Nephron progenitor cell (in vitro differentiated cells): ENCODE measurements around the gene CC2D1A.

Experiments
- DNase-seq: peaks from one replicate; pipeline ENCODE4 v3.0.0; 2021
- H3K27ac Mint-ChIP-seq: 2 replicates; pipeline ENCODE4 v1.8.0; 2021; ENCODE audit warnings: mild to moderate bottlenecking, moderate library complexity, mixed read lengths
- H3K27me3 Mint-ChIP-seq: 2 replicates; pipeline ENCODE4 v1.8.0; 2021; ENCODE audit warnings: mild to moderate bottlenecking, low read depth, mixed read lengths; ENCODE audit not compliant: poor library complexity
- H3K36me3 Mint-ChIP-seq: 2 replicates; pipeline ENCODE4 v1.8.0; 2021; ENCODE audit warnings: low read depth, mixed read lengths
- H3K4me1 Mint-ChIP-seq: 2 replicates; pipeline ENCODE4 v1.8.0; 2021; ENCODE audit warnings: mixed read lengths
- H3K4me3 Mint-ChIP-seq: 2 replicates; pipeline ENCODE4 v1.8.0; 2021; ENCODE audit warnings: mild to moderate bottlenecking, moderate library complexity, mixed read lengths
- H3K9me3 Mint-ChIP-seq: 2 replicates; pipeline ENCODE4 v1.8.0; 2021; ENCODE audit warnings: mild to moderate bottlenecking, moderate library complexity, mixed read lengths
- TF ChIP-seq, protein P1 (sequence below): fragments of 200-600 bp; sonication (generic); IDR thresholded peaks from 2 replicates; pipeline ENCODE4 v1.5.0; 2021; ENCODE audit warnings: antibody characterized with exemption

The CC2D1A gene

DNA sequence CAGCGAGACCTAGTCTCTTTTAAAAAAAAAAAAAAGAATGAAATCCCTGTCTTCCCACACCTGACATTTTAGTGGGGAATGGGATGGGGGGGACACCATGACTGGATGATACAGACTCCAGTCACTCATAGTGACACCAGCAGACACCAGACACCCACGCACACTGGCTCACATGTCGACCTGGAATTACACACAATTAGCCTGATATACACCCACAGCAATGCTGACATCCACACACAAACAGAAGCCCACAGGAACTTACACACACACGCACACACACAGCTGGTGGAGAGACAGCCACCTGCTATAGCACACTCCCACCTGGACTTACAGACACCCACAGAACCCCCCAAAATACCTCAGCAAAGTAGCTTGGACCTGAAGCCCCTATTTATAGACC is 37.3 kb upstream of the CC2D1A start:
- Mint-ChIP-seq H3K27me3 (peaks cover 36% of the 10 kb centered on the region), H3K36me3 (no peaks in the 10 kb centered on the region), H3K4me1 (peaks cover 60% of the 10 kb centered on the region), H3K27ac (no peak overlapping the region), H3K9me3 (no peaks in the 10 kb centered on the region), H3K4me3 (no peak overlapping the region)
- TF ChIP-seq, protein P1, sequence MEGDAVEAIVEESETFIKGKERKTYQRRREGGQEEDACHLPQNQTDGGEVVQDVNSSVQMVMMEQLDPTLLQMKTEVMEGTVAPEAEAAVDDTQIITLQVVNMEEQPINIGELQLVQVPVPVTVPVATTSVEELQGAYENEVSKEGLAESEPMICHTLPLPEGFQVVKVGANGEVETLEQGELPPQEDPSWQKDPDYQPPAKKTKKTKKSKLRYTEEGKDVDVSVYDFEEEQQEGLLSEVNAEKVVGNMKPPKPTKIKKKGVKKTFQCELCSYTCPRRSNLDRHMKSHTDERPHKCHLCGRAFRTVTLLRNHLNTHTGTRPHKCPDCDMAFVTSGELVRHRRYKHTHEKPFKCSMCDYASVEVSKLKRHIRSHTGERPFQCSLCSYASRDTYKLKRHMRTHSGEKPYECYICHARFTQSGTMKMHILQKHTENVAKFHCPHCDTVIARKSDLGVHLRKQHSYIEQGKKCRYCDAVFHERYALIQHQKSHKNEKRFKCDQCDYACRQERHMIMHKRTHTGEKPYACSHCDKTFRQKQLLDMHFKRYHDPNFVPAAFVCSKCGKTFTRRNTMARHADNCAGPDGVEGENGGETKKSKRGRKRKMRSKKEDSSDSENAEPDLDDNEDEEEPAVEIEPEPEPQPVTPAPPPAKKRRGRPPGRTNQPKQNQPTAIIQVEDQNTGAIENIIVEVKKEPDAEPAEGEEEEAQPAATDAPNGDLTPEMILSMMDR = no peak
- no peak for DNase-seq

DNA sequence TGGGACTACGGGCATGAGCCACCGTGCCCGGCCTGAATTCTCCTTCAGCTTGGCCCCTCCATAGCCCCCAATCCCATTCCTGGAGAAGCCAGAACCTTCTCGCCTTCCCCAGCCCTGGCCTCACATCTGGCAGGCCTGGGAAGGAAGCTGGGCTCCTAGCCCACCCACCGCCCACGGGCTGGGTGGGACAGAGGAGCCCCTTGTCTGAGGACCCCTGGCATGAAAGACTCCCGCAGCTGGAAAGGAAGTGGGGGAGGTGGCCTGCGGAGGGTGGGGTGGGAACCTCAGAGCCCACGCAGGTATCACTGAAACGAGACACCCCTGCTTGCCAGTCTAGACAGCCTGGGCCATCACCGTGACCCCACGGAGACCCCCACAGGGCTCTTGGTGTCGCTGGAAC is 36.7 kb upstream of the CC2D1A start:
- Mint-ChIP-seq H3K27me3 (peaks cover 39% of the 10 kb centered on the region), H3K9me3 (no peaks in the 10 kb centered on the region), H3K27ac (no peak overlapping the region), H3K4me3 (no peak overlapping the region), H3K36me3 (no peaks in the 10 kb centered on the region), H3K4me1 (peaks cover 58% of the 10 kb centered on the region)
- TF ChIP-seq, protein P1 = no peak
- DNase-seq = no peak

DNA sequence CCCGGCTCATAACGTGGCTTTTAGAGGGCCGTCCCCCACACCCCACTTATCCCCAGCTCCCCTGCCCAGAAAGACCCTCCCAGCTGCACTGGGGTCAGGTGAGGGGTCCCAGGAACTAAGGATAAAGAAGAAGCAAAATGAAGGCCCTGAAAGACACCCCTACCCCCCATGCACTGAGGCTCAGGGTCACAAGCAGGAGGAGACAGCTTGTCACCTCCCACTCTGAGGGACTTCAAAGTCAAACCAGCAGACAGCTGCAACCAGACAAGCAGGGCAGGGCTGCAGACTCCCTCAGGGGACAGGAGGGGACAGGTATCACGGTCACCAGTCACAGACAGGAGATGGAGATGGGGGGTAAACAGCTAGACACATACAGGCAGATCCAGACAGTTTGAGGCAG is 35.1 kb upstream of the CC2D1A start:
- Mint-ChIP-seq H3K36me3 (no peaks in the 10 kb centered on the region), H3K27me3 (peaks cover 45% of the 10 kb centered on the region), H3K4me1 (peaks cover 57% of the 10 kb centered on the region), H3K9me3 (no peaks in the 10 kb centered on the region), H3K27ac (no peak overlapping the region), H3K4me3 (no peak overlapping the region)
- DNase-seq = no peak
- TF ChIP-seq, protein P1 = no peak

DNA sequence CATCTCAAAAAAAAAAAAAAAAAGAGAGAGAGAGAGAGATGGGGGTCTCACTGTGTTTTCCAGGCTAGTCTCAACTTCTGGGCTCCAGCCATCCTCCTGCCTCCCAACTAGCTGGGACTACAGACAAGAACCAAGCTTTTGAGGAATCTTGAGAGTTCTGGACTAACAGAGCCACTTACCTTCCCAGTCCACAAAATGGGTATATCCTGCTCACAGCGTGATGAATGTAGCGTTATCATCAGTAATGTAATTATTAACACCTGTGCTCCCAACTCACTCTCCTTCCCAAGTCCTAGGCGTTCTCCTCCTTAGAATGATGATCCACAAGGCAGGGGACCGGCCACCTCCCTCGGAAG is 33.7 kb upstream of the CC2D1A start:
- no peaks in the 10 kb centered on the region for H3K36me3 Mint-ChIP-seq
- H3K9me3 Mint-ChIP-seq = no peaks in the 10 kb centered on the region
- H3K27me3 Mint-ChIP-seq = peaks cover 33% of the 10 kb centered on the region
- TF ChIP-seq, protein P1 = no peak
- peak overlapping the region; percentile 79 for H3K4me3 Mint-ChIP-seq
- no peak for DNase-seq
- H3K4me1 Mint-ChIP-seq = peaks cover 48% of the 10 kb centered on the region
- no peak overlapping the region for H3K27ac Mint-ChIP-seq

DNA sequence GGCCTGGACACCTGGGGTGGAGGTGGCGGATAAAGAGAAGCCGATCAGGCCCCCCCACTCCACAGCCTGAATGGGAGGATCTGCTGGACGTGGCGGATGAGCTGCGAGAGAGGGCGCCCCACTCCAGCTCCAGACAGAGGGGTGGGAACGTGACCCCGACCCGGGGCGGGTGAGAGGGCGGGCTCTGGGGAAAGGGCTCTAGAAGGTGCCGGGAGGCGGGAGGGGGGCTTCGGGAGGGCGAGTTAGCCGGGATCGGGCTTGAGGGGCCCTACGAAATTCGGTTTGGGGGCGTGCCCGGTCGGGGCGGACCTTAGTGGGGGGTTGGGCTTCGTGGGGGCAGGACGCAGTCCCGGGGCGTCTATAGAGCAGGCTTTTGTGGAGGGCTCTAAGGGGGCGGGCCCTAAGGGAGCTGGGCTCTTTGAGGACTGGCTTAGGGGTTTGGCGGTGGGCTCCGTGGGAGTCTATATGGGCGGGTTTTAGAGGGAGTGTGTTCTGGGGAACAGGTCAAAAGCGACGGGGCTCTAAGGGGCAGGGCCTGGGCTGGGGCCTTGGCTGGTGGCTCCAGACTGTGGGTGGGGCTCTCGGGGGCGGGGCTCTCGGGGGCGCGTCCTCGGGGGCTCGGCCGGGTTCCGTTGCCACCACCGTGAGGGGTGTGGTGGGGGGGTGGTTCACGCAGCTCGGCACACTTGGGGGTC is 33.2 kb upstream of the CC2D1A start:
- peak; percentile 74 for DNase-seq
- Mint-ChIP-seq H3K36me3 (no peaks in the 10 kb centered on the region), H3K27me3 (peaks cover 28% of the 10 kb centered on the region), H3K4me1 (peaks cover 42% of the 10 kb centered on the region), H3K4me3 (peak overlapping the region; percentile 79), H3K9me3 (no peaks in the 10 kb centered on the region), H3K27ac (no peak overlapping the region)
- TF ChIP-seq, protein P1 = no peak

DNA sequence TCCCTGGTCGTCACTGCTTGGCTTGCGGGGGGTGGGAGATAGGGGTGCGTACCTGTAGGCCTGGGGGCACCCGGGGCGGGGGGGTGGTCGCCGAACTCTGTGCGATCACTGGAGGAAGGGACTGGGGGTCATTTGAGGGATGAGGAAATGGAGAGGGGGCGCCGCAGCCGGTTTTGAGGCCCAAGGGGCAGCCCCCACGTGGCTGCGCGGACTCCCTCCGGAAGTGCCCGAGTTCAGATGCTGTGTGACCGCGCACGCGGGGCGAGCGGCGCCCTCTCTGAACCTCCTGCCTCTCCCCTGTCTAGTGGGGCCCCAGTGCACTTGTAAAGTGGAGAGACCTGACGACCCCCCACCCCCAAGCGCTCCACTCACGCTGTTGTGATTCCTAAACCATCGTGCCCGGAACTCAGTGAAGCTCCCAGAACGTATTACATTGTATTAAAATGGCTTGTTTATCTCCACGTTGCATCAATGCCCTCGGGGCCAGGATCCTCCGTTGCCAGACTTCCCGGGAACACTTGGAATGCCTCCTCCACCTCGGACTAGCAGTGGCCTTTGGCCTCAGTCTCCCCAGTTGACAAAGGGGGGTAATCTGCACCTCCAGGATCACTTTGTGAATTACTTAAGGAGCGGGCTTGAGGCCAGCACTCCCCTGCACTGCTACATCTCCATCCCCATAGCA is 32.0 kb upstream of the CC2D1A start:
- Mint-ChIP-seq H3K36me3 (no peaks in the 10 kb centered on the region), H3K4me3 (peak overlapping the region; percentile 55), H3K9me3 (no peaks in the 10 kb centered on the region), H3K27me3 (peaks cover 22% of the 10 kb centered on the region), H3K4me1 (peaks cover 37% of the 10 kb centered on the region), H3K27ac (no peak overlapping the region)
- no peak for DNase-seq
- TF ChIP-seq, protein P1 = no peak
